Mesenchymal stem cell (in vitro differentiated cells and primary cell): ENCODE measurements around the gene LAMA4.

Experiments
- DNase-seq: peaks from one replicate; pipeline ENCODE4 v3.0.0-alpha.2; 2013
- H2AFZ ChIP-seq: one replicate; pipeline ENCODE4 v1.6.1; 2013; ENCODE audit warnings: low read depth, mild to moderate bottlenecking, control low read depth, inconsistent platforms, low read length, moderate library complexity
- H2AK5ac ChIP-seq: 2 replicates; pipeline ENCODE4 v1.6.1; 2013; ENCODE audit warnings: low read length, moderate library complexity, mild to moderate bottlenecking, inconsistent platforms; ENCODE audit not compliant: severe bottlenecking
- H2BK120ac ChIP-seq: one replicate; pipeline ENCODE4 v1.6.1; 2013; ENCODE audit warnings: low read depth, mild to moderate bottlenecking, inconsistent platforms, low read length, moderate library complexity
- H2BK12ac ChIP-seq, 2 experiments: one replicate each; pipeline ENCODE4 v1.6.1; 2013; ENCODE audit warnings: inconsistent platforms in 2 of 2, low read length in 2 of 2, mild to moderate bottlenecking in 2 of 2, moderate library complexity in 2 of 2, control low read depth in 1 of 2
- H2BK15ac ChIP-seq: one replicate; pipeline ENCODE4 v1.6.1; 2013; ENCODE audit warnings: mild to moderate bottlenecking, low read depth, inconsistent platforms; ENCODE audit not compliant: poor library complexity, severe bottlenecking
- H2BK5ac ChIP-seq: 2 replicates; pipeline ENCODE4 v1.6.1; 2013; ENCODE audit warnings: low read depth, mild to moderate bottlenecking, low read length, control low read depth, inconsistent platforms; ENCODE audit not compliant: poor library complexity, severe bottlenecking
- H3K14ac ChIP-seq, 2 experiments: one replicate each; pipeline ENCODE4 v1.6.1; 2013; ENCODE audit warnings: inconsistent platforms in 2 of 2, low read length in 2 of 2, control low read depth in 1 of 2, mild to moderate bottlenecking in 1 of 2, moderate library complexity in 1 of 2
- H3K18ac ChIP-seq, 2 experiments: one replicate each; pipeline ENCODE4 v1.6.1; 2013; ENCODE audit warnings: inconsistent platforms in 2 of 2, low read length in 2 of 2, control low read depth in 1 of 2, low read depth in 1 of 2, mild to moderate bottlenecking in 1 of 2
- H3K23ac ChIP-seq, 2 experiments: one replicate each; pipeline ENCODE4 v1.6.1; 2013; ENCODE audit warnings: inconsistent platforms in 2 of 2, low read length in 2 of 2, mild to moderate bottlenecking in 2 of 2, moderate library complexity in 2 of 2, control low read depth in 1 of 2
- H3K27ac ChIP-seq: 2 replicates; pipeline ENCODE4 v1.5.1; 2013; ENCODE audit warnings: mild to moderate bottlenecking, moderate library complexity, low read length, control low read depth, inconsistent platforms; ENCODE audit not compliant: poor library complexity, severe bottlenecking
- H3K27me3 ChIP-seq, 2 experiments: 2 replicates each; pipeline versions ENCODE4 v1.6.1 to v1.7.0; 2013; ENCODE audit warnings: low read length in 2 of 2, mild to moderate bottlenecking in 2 of 2, moderate library complexity in 2 of 2, control low read depth in 1 of 2, inconsistent platforms in 1 of 2; ENCODE audit not compliant: control insufficient read depth in 1 of 2, insufficient read depth in 1 of 2
- H3K36me3 ChIP-seq, 2 experiments: 2 replicates each; pipeline versions ENCODE4 v1.6.1 to v1.7.0; 2013; ENCODE audit warnings: low read length in 2 of 2, control low read depth in 1 of 2, inconsistent platforms in 1 of 2, low read depth in 1 of 2, mild to moderate bottlenecking in 1 of 2; ENCODE audit not compliant: insufficient read depth in 2 of 2, control insufficient read depth in 1 of 2
- H3K4ac ChIP-seq, 2 experiments: one replicate each; pipeline ENCODE4 v1.6.1; 2013; ENCODE audit warnings: inconsistent platforms in 2 of 2, low read length in 2 of 2, mild to moderate bottlenecking in 2 of 2, moderate library complexity in 2 of 2, control low read depth in 1 of 2, low read depth in 1 of 2
- H3K4me1 ChIP-seq: 2 replicates; pipeline ENCODE4 v1.6.1; 2013; ENCODE audit warnings: low read depth, low read length, control low read depth; ENCODE audit not compliant: control insufficient read depth, insufficient read depth
- H3K4me2 ChIP-seq: 2 replicates; pipeline ENCODE4 v1.6.1; 2013; ENCODE audit warnings: low read length, mild to moderate bottlenecking, inconsistent platforms; ENCODE audit not compliant: poor library complexity, severe bottlenecking
- H3K4me3 ChIP-seq, 2 experiments: 2 replicates each; pipeline versions ENCODE4 v1.5.1 to v1.7.0; 2013; ENCODE audit warnings: low read length in 2 of 2, mild to moderate bottlenecking in 2 of 2, control low read depth in 1 of 2, low read depth in 1 of 2; ENCODE audit not compliant: insufficient read depth in 1 of 2
- H3K79me1 ChIP-seq: replicated peaks from 2 replicates; pipeline ENCODE4 v1.6.1; 2013; ENCODE audit warnings: mild to moderate bottlenecking, control low read depth, low read length, inconsistent platforms; ENCODE audit not compliant: poor library complexity, severe bottlenecking
- H3K9ac ChIP-seq: 2 replicates; pipeline ENCODE4 v1.7.0; 2013; ENCODE audit warnings: mild to moderate bottlenecking, low read length, moderate library complexity
- H3K9me3 ChIP-seq: 2 replicates; pipeline ENCODE4 v1.7.0; 2013; ENCODE audit warnings: mild to moderate bottlenecking, low read length; ENCODE audit not compliant: control insufficient read depth
- H4K8ac ChIP-seq: one replicate; pipeline ENCODE4 v1.6.1; 2013; ENCODE audit warnings: inconsistent platforms, mild to moderate bottlenecking, low read length, moderate library complexity
- H4K91ac ChIP-seq: one replicate; pipeline ENCODE4 v1.6.1; 2013; ENCODE audit warnings: mild to moderate bottlenecking, low read length, inconsistent platforms
- WGBS: methylation state at CpG from one replicate; pipeline ENCODE4 v1.1.7; 2013; ENCODE audit warnings: mixed read lengths; 5-methylcytosine and 5-hydroxymethylcytosine counted together

The LAMA4 gene

GRCh38 chr6:112268654-112269053 lies 14.3 kb upstream of the LAMA4 start:
- no peak overlapping the region for H2BK120ac ChIP-seq
- H2AFZ ChIP-seq, result no peak overlapping the region
- H2BK12ac ChIP-seq, result no peak overlapping the region
- no peak overlapping the region for H4K91ac ChIP-seq
- H3K27me3 ChIP-seq, result no peaks in the 10 kb centered on the region
- H3K9ac ChIP-seq, result peak overlapping the region; percentile 76
- 76% methylated on average over 2 of the region's 2 CpGs for WGBS
- H3K4me1 ChIP-seq, result no peaks in the 10 kb centered on the region
- H3K27ac ChIP-seq, result no peak overlapping the region
- H2BK15ac ChIP-seq, result no peak overlapping the region
- H3K9me3 ChIP-seq, result no peaks in the 10 kb centered on the region
- no peak for DNase-seq
- peak overlapping the region in 1 of 2 experiments; percentile 54 for H3K4me3 ChIP-seq
- no peak overlapping the region for H3K4me2 ChIP-seq
- H3K14ac ChIP-seq, result no peak overlapping the region
- H4K8ac ChIP-seq, result no peak overlapping the region
- no peak overlapping the region for H3K23ac ChIP-seq
- H2BK5ac ChIP-seq, result no peak overlapping the region
- no peaks in the 10 kb centered on the region for H3K36me3 ChIP-seq
- H3K79me1 ChIP-seq, result no peaks in the 10 kb centered on the region
- H3K18ac ChIP-seq, result no peak overlapping the region
- no peak overlapping the region for H3K4ac ChIP-seq
- no peak overlapping the region for H2AK5ac ChIP-seq

DNA sequence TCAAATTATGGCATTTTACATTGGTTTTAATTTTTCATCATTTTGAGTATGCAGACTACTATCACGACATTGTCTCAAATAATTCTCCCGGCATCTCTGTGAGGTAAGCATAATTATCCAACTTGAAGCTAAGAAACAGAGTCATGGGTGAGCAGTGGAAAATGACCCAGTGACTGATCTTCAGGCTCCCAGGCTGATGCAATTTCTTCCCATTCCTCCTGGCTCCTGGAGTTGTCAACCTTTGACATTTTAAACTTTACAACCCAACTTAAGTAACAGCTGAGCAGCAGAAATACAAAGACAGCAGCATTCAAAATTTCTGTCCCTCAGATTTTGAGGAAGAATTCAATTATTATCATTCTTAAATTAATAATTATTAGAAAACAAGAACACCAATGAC lies 13.7 kb upstream of the LAMA4 start:
- no peak for DNase-seq
- H3K14ac ChIP-seq, result no peak overlapping the region
- no peak overlapping the region for H3K27ac ChIP-seq
- H3K79me1 ChIP-seq, result no peaks in the 10 kb centered on the region
- no peak overlapping the region for H3K4me2 ChIP-seq
- no peak overlapping the region for H2AK5ac ChIP-seq
- H2AFZ ChIP-seq, result no peak overlapping the region
- H2BK5ac ChIP-seq, result no peak overlapping the region
- H3K27me3 ChIP-seq, result no peaks in the 10 kb centered on the region
- H3K23ac ChIP-seq, result no peak overlapping the region
- H4K8ac ChIP-seq, result no peak overlapping the region
- H4K91ac ChIP-seq, result no peak overlapping the region
- H3K18ac ChIP-seq, result no peak overlapping the region
- no peaks in the 10 kb centered on the region for H3K9me3 ChIP-seq
- H2BK120ac ChIP-seq, result no peak overlapping the region
- H3K4me3 ChIP-seq, result no peak overlapping the region
- no peaks in the 10 kb centered on the region for H3K36me3 ChIP-seq
- peak overlapping the region; percentile 76 for H3K9ac ChIP-seq
- WGBS, result 91% methylated on average over 2 of the region's 2 CpGs
- no peak overlapping the region for H2BK12ac ChIP-seq
- no peak overlapping the region for H3K4ac ChIP-seq
- no peaks in the 10 kb centered on the region for H3K4me1 ChIP-seq
- H2BK15ac ChIP-seq, result no peak overlapping the region

DNA sequence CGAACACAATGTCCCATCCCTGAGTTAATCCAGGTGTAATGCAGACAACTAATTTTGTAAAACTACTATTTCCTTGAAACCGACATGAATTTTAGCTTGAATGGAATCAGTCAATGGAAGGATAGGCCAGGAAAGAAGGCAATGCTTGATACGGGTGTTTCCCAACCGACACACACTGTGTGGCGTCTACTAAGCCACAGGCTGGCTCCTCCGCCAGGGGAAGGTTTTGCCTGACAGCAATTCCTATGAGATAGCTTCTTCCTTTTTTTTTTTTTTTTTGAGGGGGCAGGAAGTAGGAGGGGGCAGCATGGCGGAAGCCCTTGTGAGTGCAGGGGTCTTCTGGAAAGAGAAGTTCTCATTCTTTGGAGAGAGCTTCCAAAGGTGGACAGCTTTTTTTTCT lies 12.0 kb upstream of the LAMA4 start:
- H4K8ac ChIP-seq, result no peak overlapping the region
- H3K14ac ChIP-seq, result no peak overlapping the region
- no peak overlapping the region for H3K4me2 ChIP-seq
- no peaks in the 10 kb centered on the region for H3K9me3 ChIP-seq
- H4K91ac ChIP-seq, result no peak overlapping the region
- no peak overlapping the region for H3K4me3 ChIP-seq
- no peak overlapping the region for H3K4ac ChIP-seq
- WGBS, result 86% methylated on average over 7 of the region's 7 CpGs
- H3K18ac ChIP-seq, result no peak overlapping the region
- no peak overlapping the region for H3K9ac ChIP-seq
- H2BK12ac ChIP-seq, result no peak overlapping the region
- no peaks in the 10 kb centered on the region for H3K4me1 ChIP-seq
- H3K27ac ChIP-seq, result no peak overlapping the region
- H2BK5ac ChIP-seq, result no peak overlapping the region
- H3K23ac ChIP-seq, result no peak overlapping the region
- no peaks in the 10 kb centered on the region for H3K79me1 ChIP-seq
- H2BK120ac ChIP-seq, result no peak overlapping the region
- no peaks in the 10 kb centered on the region for H3K36me3 ChIP-seq
- no peaks in the 10 kb centered on the region for H3K27me3 ChIP-seq
- DNase-seq, result no peak
- H2AFZ ChIP-seq, result no peak overlapping the region
- H2AK5ac ChIP-seq, result no peak overlapping the region
- no peak overlapping the region for H2BK15ac ChIP-seq

GRCh38 chr6:112259337-112259675 lies 4.9 kb upstream of the LAMA4 start:
- Histone ChIP-seq H2BK12ac (no peak overlapping the region), H4K91ac (no peak overlapping the region), H3K4me2 (no peak overlapping the region), H3K4me3 (no peak overlapping the region), H3K9me3 (no peaks in the 10 kb centered on the region), H3K9ac (no peak overlapping the region), H3K4me1 (peaks cover 6% of the 10 kb centered on the region), H3K36me3 (no peaks in the 10 kb centered on the region), H3K14ac (no peak overlapping the region), H3K27me3 (no peaks in the 10 kb centered on the region), H4K8ac (no peak overlapping the region), H3K23ac (no peak overlapping the region), H3K4ac (no peak overlapping the region), H2BK15ac (no peak overlapping the region), H2AFZ (no peak overlapping the region), H3K79me1 (no peaks in the 10 kb centered on the region), H3K27ac (no peak overlapping the region), H2BK120ac (no peak overlapping the region), H2AK5ac (no peak overlapping the region), H3K18ac (no peak overlapping the region), H2BK5ac (no peak overlapping the region)
- WGBS, result 100% methylated on average over 1 of the region's 1 CpG
- DNase-seq, result no peak
